Activated CD4-positive, alpha-beta T cell treated with anti-CD3 and anti-CD28 coated beads, Interleukin-2, amount 50 U/mL, for 4 hours (primary cell): ENCODE measurements around the gene PDE6D.
"Not testable (repeated sequence)": the region's sequence is repeated elsewhere in the genome, so short reads cannot be mapped to it uniquely, and the experiment has no call there.

Experiments used
- DNase-seq, 2 experiments: peaks; one replicate each; pipeline ENCODE4 v3.0.0-alpha.2; 2020

The PDE6D gene

DNA sequence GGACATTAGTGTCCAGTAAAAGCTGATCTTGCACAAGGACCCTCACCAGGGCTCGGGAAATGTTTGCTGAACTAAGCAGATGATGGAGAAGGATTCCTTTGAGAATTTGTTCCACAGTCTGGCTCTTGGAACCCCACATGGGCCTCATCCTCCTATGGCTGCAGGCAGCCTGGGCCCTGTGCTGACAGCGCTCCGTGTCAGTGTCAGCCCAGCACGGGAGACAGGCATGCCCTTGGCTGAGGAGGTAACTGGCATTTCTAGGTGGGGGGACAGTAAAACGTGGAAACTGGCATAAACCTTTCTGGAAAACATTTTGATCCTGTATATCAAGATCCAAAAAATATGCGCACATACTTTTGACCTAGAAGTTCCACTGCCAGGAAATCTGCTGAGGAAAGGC lies 62.3 kb downstream of the PDE6D start:
- no peak for DNase-seq

GRCh38 chr2:231717281-231718171 lies 63.6 kb downstream of the PDE6D start:
- DNase-seq: no peak

GRCh38 chr2:231716666-231717280 lies 64.3 kb downstream of the PDE6D start:
- no peak for DNase-seq

- no peak for DNase-seq
Observed at GRCh38 chr2:231715988-231716616, 65.0 kb downstream of the PDE6D start.

DNA sequence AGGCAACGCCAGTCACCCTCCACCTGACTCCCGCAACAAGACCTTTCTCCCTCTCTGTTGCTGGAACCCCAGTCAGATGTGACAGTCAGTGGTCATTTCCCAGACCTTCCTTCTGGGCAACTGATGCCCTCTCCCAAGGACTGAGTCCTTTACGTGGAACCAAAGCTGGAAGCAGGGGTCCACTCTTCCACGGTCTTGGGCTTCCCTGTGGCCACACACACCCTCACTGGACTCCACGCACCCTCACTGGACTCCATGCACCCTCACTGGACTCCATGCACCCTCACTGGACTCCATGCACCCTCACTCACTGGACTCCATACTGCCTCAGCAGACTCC lies 65.6 kb downstream of the PDE6D start:
- no peak for DNase-seq

- peak; percentile 80 for DNase-seq
Observed at GRCh38 chr2:231714639-231715498, 66.2 kb downstream of the PDE6D start.

GRCh38 chr2:231713730-231714638 lies 67.1 kb downstream of the PDE6D start:
- DNase-seq: peak; percentile 84 to 86

DNA sequence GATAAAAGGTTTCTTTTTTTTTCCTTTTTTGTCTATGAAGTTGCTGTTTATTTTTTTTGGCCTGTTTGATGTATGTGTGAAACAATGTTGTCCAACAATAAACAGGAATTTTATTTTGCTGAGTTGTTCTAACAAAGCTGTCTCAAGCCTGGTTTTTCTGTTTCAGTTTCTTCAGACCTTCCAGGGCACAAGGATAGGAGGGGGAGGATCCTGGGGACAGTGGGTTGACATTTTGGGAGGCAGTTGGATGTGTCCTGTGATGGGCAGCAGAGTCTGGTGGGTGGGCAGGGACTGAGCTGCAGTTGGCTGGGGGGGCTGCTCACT lies 67.7 kb downstream of the PDE6D start:
- DNase-seq: not testable (repeated sequence)

DNA sequence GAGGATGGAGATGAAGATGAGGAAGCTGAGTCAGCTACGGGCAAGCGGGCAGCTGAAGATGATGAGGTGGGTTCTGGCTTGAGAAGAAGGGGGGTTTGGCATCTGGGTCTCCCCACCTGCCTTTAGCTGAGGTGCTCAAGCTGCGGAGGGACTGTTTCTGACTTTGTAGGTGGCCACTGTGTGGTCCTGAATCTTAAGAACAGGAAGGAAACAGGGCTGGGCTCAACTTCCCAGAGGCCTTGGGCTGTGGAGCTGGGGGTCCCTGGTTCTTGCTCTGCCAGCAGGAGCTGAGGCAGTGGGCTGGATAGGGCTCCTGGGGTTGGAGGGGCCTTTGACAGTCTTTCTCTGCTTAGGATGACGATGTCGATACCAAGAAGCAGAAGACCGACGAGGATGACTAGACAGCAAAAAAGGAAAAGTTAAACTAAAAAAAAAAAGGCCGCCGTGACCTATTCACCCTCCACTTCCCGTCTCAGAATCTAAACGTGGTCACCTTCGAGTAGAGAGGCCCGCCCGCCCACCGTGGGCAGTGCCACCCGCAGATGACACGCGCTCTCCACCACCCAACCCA lies 68.5 kb downstream of the PDE6D start:
- peak; percentile 47 to 56 for DNase-seq

- no peak for DNase-seq
Observed at GRCh38 chr2:231711677-231712450, 69.2 kb downstream of the PDE6D start.

DNA sequence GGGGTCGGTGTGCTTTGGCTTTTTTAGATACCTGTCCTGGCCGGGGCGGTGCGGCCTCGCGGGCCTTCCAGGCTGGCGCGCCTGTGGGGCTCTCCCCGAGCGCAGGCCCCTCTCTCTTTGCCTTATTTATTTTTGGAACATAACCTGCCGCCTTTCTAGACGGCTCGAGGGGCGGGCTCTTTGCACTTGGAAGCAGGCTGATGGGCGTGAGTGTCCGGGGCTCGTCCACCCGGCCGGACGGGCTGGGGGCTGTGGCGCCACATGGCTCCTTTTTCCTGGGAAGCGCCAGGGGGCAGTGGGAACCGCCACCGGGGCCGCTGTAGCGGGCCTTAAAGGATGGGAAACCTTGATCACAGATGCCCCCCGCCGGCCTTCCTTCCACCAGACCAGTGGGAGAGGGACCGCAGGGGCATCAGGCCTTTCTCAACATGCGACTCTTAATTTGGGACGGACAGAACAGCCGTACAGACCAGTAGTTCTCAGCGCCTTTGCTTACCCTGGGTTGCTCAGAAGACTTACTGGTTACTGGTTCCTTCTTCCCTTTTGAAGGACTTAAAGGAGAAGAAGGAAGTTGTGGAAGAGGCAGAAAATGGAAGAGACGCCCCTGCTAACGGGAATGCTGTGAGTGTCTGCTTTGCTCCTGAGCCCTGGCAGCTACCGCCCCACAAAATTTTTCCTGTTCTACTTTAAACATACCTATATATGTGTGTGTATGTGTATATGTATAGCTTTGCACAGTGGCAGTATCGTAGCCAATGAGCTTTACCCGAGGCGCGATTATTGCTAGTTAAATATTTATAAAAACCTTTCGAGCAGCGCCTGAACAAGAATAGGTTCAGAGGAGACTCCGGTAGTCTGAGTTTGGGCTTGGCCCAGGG lies 70.0 kb downstream of the PDE6D start:
- DNase-seq: peak in 1 of 2 experiments; percentile 12

- DNase-seq: peak; percentile 70 to 75
Observed at GRCh38 chr2:231709981-231710798, 70.9 kb downstream of the PDE6D start.

DNA sequence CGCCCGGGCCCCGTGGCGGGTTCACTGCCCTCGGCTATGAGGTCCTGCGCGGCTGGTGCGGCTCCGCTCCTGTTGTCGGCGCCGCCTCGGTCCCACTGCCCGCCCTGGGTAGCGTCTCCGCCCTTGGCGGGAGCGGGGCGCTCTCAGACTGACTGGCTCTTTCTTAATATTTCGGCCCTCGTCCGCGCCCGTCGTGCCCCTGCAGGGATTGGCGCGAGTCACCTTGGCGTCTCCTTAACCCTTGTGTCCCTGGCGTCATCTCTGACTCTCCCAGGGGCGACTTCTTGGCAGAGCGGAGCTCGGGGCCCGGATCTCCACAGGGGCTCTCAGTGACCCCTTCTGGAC lies 71.5 kb downstream of the PDE6D start:
- no peak for DNase-seq

DNA sequence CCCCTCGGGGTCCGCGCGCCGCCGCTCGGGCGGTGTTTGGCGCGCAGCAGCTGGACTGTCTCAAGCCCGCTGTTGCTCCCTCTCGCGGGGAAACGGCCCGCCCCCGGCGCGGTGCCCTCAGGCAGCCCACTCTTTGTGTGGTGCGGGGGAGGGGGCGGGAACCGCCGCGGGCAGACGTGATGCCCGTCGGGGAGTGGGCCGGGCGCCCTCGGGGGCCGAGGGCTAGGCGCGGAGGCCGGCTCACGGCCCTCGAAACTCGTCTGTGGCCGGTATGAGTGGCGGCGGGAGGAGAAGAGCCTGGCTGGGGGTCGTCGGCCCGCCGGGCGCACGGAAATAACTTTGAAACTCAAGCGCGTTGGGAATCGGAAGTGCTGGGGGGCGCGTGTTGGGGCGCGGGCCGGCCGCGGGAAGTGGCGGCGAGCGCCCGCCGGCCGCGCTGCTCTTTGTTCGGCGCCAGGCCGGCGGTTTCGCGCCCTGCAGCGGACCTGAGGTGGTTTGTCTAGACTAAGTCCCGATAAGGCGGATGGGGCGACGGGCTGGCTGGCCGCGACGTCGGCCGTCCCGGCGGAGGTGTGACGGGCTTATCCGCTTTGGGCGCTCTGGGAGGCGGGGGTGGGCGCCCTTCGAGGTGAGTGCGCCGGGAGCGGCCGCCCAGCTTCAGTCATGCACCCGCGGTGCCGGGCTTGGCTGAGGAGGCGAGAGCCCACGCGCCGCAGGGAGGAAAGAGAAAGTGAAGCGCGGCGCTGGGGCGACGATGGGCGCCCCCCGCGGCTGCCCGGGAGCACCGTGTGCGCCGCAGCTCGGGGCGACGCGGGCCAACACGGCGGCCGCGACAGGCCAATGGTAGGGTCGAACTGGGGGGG lies 72.1 kb downstream of the PDE6D start:
- DNase-seq: peak; percentile 49 to 55

GRCh38 chr2:231707927-231708772 lies 72.9 kb downstream of the PDE6D start, which contains the start of gene PTMA:
Gene PTMA, plus strand, starts transcription at chr2:231708525. Its CDS starts 182 bp downstream, at chr2:231708707.
- DNase-seq: peak; percentile 98 to 99

DNA sequence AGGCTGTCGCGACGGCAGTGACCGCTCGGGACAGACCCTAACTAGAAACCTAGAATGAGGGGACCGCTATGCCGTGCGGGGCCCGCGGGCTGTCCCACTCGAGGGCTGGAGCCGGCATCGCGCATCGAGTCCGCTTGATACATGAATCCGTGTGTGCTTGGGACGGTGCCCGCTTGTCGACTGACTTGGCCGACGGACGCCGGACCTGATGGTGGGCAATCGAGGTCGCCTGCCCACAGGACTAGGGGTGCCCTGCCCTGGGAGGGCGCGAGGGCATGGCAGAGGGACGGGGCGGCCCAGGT lies 73.5 kb downstream of the PDE6D start:
- peak; percentile 39 to 46 for DNase-seq
